HCT116 (cell line): ENCODE results near the gene MESP2.

Experiments used
- CTCF ChIP-seq, 3 experiments: fragments of 200-600 bp in 1 of 3; sonication (generic) in 1 of 3; IDR thresholded peaks in 2 of 3; conservative IDR thresholded peaks in 1 of 3; 2 replicates each; pipeline ENCODE4 v1.5.1; 2012 to 2017; ENCODE audit warnings: low read depth in 2 of 3, low read length in 2 of 3, antibody characterized with exemption in 1 of 3, borderline replicate concordance in 1 of 3, control low read depth in 1 of 3, mild to moderate bottlenecking in 1 of 3, mixed read lengths in 1 of 3, mixed run types in 1 of 3, moderate library complexity in 1 of 3; ENCODE audit not compliant: insufficient read depth in 1 of 3
- EZH2 ChIP-seq: fragments of 200-600 bp; sonication (generic); IDR thresholded peaks from 2 replicates; pipeline ENCODE4 v1.6.1; 2017; ENCODE audit warnings: antibody characterized with exemption, mixed run types
- MAX ChIP-seq: IDR thresholded peaks from 2 replicates; pipeline ENCODE4 v1.6.1; 2012
- POLR2AphosphoS5 ChIP-seq: IDR thresholded peaks from 2 replicates; pipeline ENCODE4 v1.6.1; 2011; ENCODE audit warnings: mild to moderate bottlenecking, low read depth, low read length, moderate library complexity
- ZNF274 ChIP-seq: fragments of 200-500 bp; sonication (Bioruptor generic); IDR thresholded peaks from 2 replicates; pipeline ENCODE4 v1.6.1; 2014; ENCODE audit warnings: mild to moderate bottlenecking, low read depth, low read length, inconsistent platforms

GRCh38 chr15:89795996-89796395 is 19.9 kb downstream of the MESP2 start:
- no peak for TF ChIP-seq MAX
- no peak for TF ChIP-seq CTCF (IDR thresholded peaks at IDR 0.05 in 2 of 3, conservative IDR thresholded peaks at IDR 0.05 in 1 of 3; ENCODE audit: borderline replicate concordance in 1 of 3, insufficient read depth in 1 of 3, low read depth in 2 of 3, low read length in 2 of 3)
- no peak for TF ChIP-seq ZNF274
- no peak for TF ChIP-seq POLR2AphosphoS5
- no peak for TF ChIP-seq EZH2
